ENCODE measurements around the gene CCDC171.

The CCDC171 gene

DNA sequence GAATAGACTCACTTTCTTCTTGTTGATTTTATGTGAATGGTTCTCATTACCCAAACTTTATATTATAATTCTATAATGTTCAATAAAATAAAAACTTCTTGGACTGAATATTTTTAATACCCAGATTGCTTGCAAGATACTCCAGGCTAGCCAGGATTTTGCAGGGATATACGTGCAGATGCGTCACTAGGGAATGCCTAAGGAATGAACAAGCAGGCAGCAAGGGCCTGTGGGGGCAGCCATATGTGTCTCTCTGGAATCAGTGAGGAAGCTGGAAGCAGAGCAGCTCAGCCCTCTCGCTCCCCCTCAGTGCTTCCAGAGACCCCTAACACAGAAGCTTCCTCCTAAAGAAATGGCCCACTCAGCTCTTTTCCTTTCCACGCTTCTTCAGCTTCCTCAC, 457.4 kb downstream of the CCDC171 start:
- no peak for DNase-seq

DNA sequence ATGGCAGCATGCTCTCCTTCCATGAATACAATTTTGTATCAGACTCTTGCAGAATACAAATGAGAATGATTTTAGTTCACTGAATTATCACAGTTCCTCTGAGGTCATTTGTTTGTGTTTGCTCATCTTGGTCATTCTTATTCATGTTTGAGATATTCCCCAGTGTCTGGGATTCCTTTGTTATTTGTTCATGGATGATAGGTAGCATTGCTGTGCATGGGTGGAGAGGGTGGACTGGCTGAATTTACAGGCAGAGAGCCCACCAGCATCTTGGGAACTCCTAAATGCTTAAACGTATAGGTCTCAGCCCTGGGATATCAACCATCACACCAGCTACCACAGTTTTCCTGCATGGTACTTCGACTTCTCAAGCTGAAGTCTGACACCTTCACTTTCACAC, 459.8 kb downstream of the CCDC171 start:
- no peak for DNase-seq

DNA sequence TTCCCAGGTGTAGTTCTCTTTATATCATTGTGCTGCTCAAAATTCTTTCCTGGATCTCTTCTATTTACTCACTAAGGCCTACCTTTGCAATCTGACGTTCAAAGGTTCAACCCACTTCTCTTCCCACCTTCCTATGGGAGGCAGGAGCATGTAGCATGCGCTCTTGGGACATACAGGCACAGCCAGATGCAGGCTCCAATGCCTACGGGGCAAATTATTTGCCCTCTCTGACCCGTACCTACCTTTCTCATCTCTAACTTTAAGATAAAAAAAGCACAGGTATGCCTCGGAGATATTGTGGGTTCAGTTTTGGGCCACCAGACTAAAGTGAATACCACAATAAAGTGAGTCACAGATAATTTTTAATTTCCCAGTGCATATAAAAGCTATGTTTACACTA, 460.5 kb downstream of the CCDC171 start:
- DNase-seq = no peak

DNA sequence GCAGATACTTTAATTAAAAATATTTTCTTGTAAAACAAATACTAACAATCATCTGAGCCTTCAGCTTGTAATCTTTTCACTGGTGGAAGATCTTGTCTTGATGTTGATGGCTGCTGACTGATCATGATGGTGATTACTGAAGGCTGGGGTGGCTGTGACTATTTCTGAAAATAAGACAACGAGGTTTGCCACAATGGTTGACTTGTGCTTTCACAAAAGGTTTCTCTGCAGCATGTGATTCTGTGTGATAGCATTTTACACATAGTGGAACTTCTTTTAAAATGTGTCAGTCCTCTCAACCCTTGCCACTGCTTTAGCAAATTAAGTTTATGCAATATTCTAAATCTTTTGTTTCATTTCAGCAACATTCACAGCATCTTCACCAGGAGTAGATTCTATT, 461.0 kb downstream of the CCDC171 start:
- no peak for DNase-seq

DNA sequence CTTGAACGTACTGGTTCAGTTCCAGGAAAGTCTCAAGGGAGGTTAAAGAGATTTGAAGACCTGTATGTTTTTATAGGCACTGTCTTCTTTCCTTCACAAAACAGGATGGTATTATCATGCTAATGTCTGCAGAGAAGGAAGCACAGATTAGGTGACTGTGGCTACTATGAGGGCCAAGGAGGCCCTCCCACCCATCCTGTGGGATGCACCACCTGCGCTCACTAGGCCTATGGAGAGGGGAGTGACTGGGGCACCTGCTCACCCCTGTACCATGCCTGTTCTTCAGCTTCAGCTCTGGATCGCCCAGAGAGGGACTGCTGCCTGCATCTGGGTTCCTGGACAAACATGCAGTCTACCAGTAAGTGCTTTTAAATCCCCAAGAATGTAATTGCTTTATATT, 469.4 kb downstream of the CCDC171 start:
- DNase-seq = no peak

DNA sequence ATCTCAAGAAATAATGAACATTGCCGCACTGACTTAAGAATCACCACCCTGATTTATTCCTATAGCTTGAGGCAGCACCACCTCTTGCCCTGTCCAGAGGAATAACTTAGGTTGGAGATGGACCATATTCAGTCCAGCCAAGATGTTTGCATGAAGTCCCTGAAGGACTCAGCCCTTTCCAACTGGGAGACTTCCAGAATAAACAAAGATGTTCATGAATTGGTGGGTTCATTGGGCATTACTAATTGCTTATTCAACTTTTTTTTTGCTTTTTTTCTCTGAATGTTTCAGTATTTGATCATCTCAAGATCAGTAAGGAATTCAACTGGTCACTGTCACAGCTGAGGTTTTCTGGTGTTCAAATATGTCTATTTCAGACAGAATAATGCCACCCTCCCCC, 470.6 kb downstream of the CCDC171 start:
- no peak for DNase-seq

Data from activated CD4-positive, alpha-beta T cell treated with anti-CD3 and anti-CD28 coated beads for 48 hours (primary cell).